Natural killer cell (primary cell): ENCODE results near the gene RCOR3. TPM values are rescaled to one million over a fixed set of nuclear protein-coding genes. Genes with fewer than 3 reads are reported as not detected.
"Not testable (repeated sequence)": the region's sequence is repeated elsewhere in the genome, so short reads cannot be mapped to it uniquely, and the experiment has no call there.

ENCODE experiments used
- ATAC-seq, 3 donors: fragments of 150-1000 bp in 2 of 3; fragments of 200-7000 bp in 1 of 3; cut with Tn5 transposase; 1 replicate in 1 of 3; 2 replicates in 2 of 3; pipeline ENCODE4 v1.10.0; 2021; ENCODE audit warnings: mild to moderate bottlenecking in 2 of 3, moderate library complexity in 2 of 3
- DNase-seq, 2 donors: peaks; one replicate each; pipeline versions ENCODE4 v3.0.0 to v3.0.0-alpha.2; 2013 to 2021; ENCODE audit warnings: mixed read lengths in 1 of 2
- H3K27ac ChIP-seq: one replicate; pipeline ENCODE4 v1.5.1; 2013; ENCODE audit warnings: mild to moderate bottlenecking, low read length
- H3K27me3 ChIP-seq: one replicate; pipeline ENCODE4 v1.6.1; 2013; ENCODE audit warnings: low read length; ENCODE audit not compliant: control insufficient read depth, insufficient read depth
- H3K36me3 ChIP-seq: one replicate; pipeline ENCODE4 v1.6.1; 2013; ENCODE audit warnings: low read length; ENCODE audit not compliant: control insufficient read depth, insufficient read depth
- H3K4me1 ChIP-seq: one replicate; pipeline ENCODE4 v1.6.1; 2013; ENCODE audit warnings: low read length; ENCODE audit not compliant: control insufficient read depth, insufficient read depth
- H3K4me3 ChIP-seq: one replicate; pipeline ENCODE4 v1.5.1; 2013; ENCODE audit warnings: low read length
- H3K9me3 ChIP-seq: one replicate; pipeline ENCODE4 v1.6.1; 2013; ENCODE audit warnings: low read length; ENCODE audit not compliant: control insufficient read depth, insufficient read depth
- H3K27ac Mint-ChIP-seq, 2 donors: one replicate each; pipeline ENCODE4 v1.8.0; 2022; ENCODE audit warnings: mild to moderate bottlenecking in 2 of 2, mixed read lengths in 2 of 2, moderate library complexity in 1 of 2
- H3K27me3 Mint-ChIP-seq, 2 donors: one replicate each; pipeline ENCODE4 v1.8.0; 2022; ENCODE audit warnings: low read depth in 2 of 2, mixed read lengths in 2 of 2
- H3K36me3 Mint-ChIP-seq: one replicate; pipeline ENCODE4 v1.8.0; 2022; ENCODE audit warnings: mixed read lengths
- H3K4me1 Mint-ChIP-seq, 2 donors: one replicate each; pipeline ENCODE4 v1.8.0; 2022; ENCODE audit warnings: mixed read lengths in 2 of 2
- H3K4me3 Mint-ChIP-seq: one replicate; pipeline ENCODE4 v1.8.0; 2022; ENCODE audit warnings: mild to moderate bottlenecking, moderate library complexity, mixed read lengths
- H3K9me3 Mint-ChIP-seq, 2 donors: one replicate each; pipeline ENCODE4 v1.8.0; 2022; ENCODE audit warnings: mixed read lengths in 2 of 2
- WGBS: methylation state at CpG from one replicate; pipeline ENCODE4 v1.1.7; 2013; ENCODE audit warnings: missing lambda C conversion rate; ENCODE audit not compliant: insufficient coverage; 5-methylcytosine and 5-hydroxymethylcytosine counted together
- intact Hi-C: fragments of 100-400 bp; cut with micrococcal nuclease; formaldehyde crosslinking; loops from one replicate; pipeline ENCODE4 v1.14.2; 2022
- total RNA-seq, 4 donors: library from RNA; stranded (reverse); fragments of 120-200 nt in 1 of 4; gene quantifications; one replicate each; pipeline versions ENCODE4 v1.2.3 to v1.2.4, GENCODE V29; 2013 to 2022
- TF ChIP-seq, protein P1 (sequence below): fragments of 200-600 bp; IDR thresholded peaks from one replicate; pipeline ENCODE4 v1.8.0; 2022; ENCODE audit warnings: antibody characterized with exemption

The RCOR3 gene
- total RNA-seq, 3 donors from 2014 or later (not counting 1 experiment from before 2014, with no cell fraction given) = 70.9 to 99.2 (median 78.6) TPM

DNA sequence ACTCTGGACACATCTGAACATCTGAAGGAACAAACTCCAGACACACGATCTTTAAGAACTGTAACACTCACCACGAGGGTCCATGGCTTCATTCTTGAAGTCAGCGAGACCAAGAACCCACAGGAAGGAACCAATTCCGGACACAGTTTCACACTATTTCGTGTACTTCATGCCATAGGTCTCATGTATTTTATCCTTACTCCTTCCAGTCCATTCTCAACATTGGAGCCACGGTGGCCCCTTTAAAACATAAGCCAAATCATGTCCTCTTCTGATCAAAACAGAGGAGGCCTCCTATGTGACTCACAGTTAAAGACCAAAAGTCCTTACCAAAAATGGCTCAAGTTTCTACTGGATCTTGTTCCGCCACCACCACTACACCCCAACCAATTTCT lies 29.8 kb upstream of the RCOR3 start:
- DNase-seq (peak in 1 of 2 donors; percentile 34), ATAC-seq (peak in 2 of 3 donors; percentile 26 to 55)
- Mint-ChIP-seq H3K27ac (peak overlapping the region; percentile 8 to 63), H3K9me3 (no peaks in the 10 kb centered on the region), H3K4me3 (peak overlapping the region; percentile 69), H3K27me3 (peaks cover 0 to 2% of the 10 kb centered on the region in 2 donors), H3K36me3 (no peaks in the 10 kb centered on the region), H3K4me1 (peaks cover 13 to 23% of the 10 kb centered on the region in 2 donors)
- Histone ChIP-seq H3K4me1 (peaks cover 17% of the 10 kb centered on the region), H3K4me3 (no peak overlapping the region), H3K27me3 (no peaks in the 10 kb centered on the region), H3K9me3 (no peaks in the 10 kb centered on the region), H3K27ac (peak overlapping the region; percentile 13), H3K36me3 (no peaks in the 10 kb centered on the region)
- intact Hi-C loops = no loop called here
- 19% methylated on average over 7 of the region's 7 CpGs for WGBS
- TF ChIP-seq, protein P1, sequence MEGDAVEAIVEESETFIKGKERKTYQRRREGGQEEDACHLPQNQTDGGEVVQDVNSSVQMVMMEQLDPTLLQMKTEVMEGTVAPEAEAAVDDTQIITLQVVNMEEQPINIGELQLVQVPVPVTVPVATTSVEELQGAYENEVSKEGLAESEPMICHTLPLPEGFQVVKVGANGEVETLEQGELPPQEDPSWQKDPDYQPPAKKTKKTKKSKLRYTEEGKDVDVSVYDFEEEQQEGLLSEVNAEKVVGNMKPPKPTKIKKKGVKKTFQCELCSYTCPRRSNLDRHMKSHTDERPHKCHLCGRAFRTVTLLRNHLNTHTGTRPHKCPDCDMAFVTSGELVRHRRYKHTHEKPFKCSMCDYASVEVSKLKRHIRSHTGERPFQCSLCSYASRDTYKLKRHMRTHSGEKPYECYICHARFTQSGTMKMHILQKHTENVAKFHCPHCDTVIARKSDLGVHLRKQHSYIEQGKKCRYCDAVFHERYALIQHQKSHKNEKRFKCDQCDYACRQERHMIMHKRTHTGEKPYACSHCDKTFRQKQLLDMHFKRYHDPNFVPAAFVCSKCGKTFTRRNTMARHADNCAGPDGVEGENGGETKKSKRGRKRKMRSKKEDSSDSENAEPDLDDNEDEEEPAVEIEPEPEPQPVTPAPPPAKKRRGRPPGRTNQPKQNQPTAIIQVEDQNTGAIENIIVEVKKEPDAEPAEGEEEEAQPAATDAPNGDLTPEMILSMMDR = no peak

DNA sequence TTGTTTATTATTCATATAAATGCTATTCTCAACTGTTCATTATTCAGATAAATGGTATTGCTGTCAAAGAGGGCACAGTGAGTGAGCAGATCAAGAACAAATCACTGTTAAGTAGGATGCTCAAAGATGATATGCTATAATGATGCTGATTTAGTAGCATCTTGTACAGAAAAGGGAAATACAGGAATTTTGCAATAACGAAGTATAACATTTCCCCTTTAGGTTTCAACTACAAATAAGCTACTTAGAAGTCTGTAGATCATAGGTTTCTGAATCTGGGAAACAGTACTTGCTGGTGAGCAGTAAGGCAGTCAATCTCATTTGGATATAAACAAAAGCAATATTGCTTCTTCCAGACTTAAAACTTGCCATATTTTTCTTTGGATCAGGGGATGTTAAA lies 27.3 kb upstream of the RCOR3 start:
- Histone ChIP-seq H3K36me3 (no peaks in the 10 kb centered on the region), H3K4me3 (no peak overlapping the region), H3K4me1 (peaks cover 17% of the 10 kb centered on the region), H3K27ac (no peak overlapping the region), H3K27me3 (no peaks in the 10 kb centered on the region), H3K9me3 (no peaks in the 10 kb centered on the region)
- ATAC-seq (no peak), DNase-seq (no peak)
- Mint-ChIP-seq H3K9me3 (no peaks in the 10 kb centered on the region), H3K4me1 (peaks cover 13 to 23% of the 10 kb centered on the region in 2 donors), H3K27ac (no peak overlapping the region), H3K4me3 (no peak overlapping the region), H3K36me3 (no peaks in the 10 kb centered on the region), H3K27me3 (peaks cover 0 to 2% of the 10 kb centered on the region in 2 donors)
- intact Hi-C loops = no loop called here
- TF ChIP-seq, protein P1 = no peak
- no CpG with 5 or more reads among the region's 1 CpG for WGBS

DNA sequence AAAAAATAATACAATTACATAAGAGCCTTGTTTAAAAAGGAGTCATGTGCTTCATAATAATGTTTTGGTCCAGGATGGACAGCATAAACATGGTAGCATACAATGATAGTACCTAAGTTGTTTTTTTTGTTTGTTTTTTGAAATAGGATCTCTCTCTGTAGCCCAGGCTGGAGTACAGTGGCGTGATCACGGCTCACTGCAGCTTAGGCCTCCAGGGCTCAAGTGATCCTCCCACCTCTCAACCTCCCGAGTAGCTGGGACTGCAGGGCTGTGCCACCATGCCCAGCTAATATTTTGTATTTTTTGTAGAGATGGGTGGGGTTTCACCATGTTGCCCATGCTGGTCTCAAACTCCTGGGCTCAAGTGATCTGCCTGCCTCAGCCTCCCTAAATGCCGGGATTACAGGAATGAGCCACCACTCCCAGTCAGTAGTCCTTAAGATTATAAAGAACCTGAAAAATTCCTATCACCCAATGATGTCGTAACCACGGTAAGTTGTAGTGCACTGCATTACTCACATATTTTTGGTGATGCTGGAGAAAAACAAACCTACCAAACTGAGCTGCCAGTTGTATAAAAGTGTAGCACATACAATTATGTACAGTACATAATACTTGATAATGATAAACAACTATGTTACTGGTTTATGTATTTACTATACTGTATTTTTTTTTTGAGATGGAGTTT lies 22.4 kb upstream of the RCOR3 start:
- Mint-ChIP-seq H3K9me3 (no peaks in the 10 kb centered on the region), H3K4me1 (no peaks in the 10 kb centered on the region), H3K27me3 (peaks cover 0 to 4% of the 10 kb centered on the region in 2 donors), H3K27ac (no peak overlapping the region), H3K36me3 (no peaks in the 10 kb centered on the region), H3K4me3 (no peak overlapping the region)
- 100% methylated on average over 6 of the region's 6 CpGs for WGBS
- TF ChIP-seq, protein P1 = no peak
- no peak overlapping the region for H3K4me3 ChIP-seq
- H3K9me3 ChIP-seq = no peaks in the 10 kb centered on the region
- H3K27ac ChIP-seq = no peak overlapping the region
- H3K36me3 ChIP-seq = no peaks in the 10 kb centered on the region
- intact Hi-C loops = no loop called here
- H3K27me3 ChIP-seq = no peaks in the 10 kb centered on the region
- DNase-seq (no peak), ATAC-seq (no peak)
- no peaks in the 10 kb centered on the region for H3K4me1 ChIP-seq

DNA sequence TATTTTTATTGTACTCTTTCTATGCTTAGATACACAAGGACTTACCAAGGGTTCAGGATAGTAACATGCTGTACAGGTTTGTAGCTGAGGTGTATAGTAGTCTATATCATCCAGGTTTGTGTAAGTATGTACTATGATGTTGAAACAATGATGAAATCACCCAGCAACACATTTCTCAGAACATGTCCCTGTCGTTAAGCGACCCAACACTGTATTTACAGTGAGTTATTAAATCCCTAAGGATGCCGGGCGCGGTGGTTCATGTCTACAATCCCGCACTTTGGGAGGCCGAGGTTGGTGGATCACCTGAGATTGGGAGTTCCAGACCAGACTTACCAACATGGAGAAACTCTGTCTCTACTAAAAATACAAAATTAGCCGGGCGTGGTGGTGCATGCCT lies 21.6 kb upstream of the RCOR3 start:
- Mint-ChIP-seq H3K36me3 (no peaks in the 10 kb centered on the region), H3K27ac (no peak overlapping the region), H3K4me3 (no peak overlapping the region), H3K27me3 (peaks cover 0 to 4% of the 10 kb centered on the region in 2 donors), H3K4me1 (no peaks in the 10 kb centered on the region), H3K9me3 (no peaks in the 10 kb centered on the region)
- no peak overlapping the region for H3K27ac ChIP-seq
- ATAC-seq (no peak), DNase-seq (no peak)
- H3K4me3 ChIP-seq = no peak overlapping the region
- 97% methylated on average over 9 of the region's 9 CpGs for WGBS
- H3K27me3 ChIP-seq = no peaks in the 10 kb centered on the region
- no peaks in the 10 kb centered on the region for H3K9me3 ChIP-seq
- no peaks in the 10 kb centered on the region for H3K4me1 ChIP-seq
- TF ChIP-seq, protein P1 = no peak
- intact Hi-C loops = no loop called here
- H3K36me3 ChIP-seq = no peaks in the 10 kb centered on the region

DNA sequence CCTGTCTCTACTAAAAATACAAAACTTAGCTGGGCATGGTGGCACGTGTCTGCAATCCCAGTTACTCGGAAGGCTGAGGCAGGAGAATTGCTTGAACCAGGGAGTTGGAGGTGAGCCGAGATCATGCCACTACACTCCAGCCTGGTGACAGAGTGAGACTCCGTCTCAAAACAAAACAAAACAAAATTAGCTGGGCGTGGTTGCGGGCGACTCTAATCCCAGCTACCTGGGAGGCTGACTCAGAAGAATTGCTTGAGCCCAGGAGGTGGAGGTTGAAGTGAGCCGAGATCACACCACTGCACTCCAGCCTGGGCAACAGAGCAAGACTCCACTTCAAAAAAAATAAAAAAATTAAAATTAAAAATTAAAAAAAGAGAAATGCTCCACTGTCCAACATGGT lies 18.6 kb upstream of the RCOR3 start:
- intact Hi-C loops, H3K27me3 Mint-ChIP-seq, DNase-seq, H3K36me3 ChIP-seq, H3K36me3 Mint-ChIP-seq, H3K9me3 Mint-ChIP-seq, H3K4me1 Mint-ChIP-seq, H3K4me1 ChIP-seq, H3K27ac ChIP-seq, H3K4me3 Mint-ChIP-seq, H3K27me3 ChIP-seq, H3K4me3 ChIP-seq, ATAC-seq, H3K9me3 ChIP-seq, H3K27ac Mint-ChIP-seq: not testable (repeated sequence)
- WGBS = 82% methylated on average over 7 of the region's 8 CpGs
